Endothelial cell of umbilical vein (primary cell): ENCODE results near the gene PLSCR1. TPM values are rescaled to one million over a fixed set of nuclear protein-coding genes. Genes with fewer than 3 reads are reported as not detected.

Experiments used
- BruUV-seq: library from RNA; stranded (reverse); fragments of 400-500 nt; replicated peaks from 2 replicates; lab custom pipeline; 2021; lab: Mats Ljungman, UMichigan
- CTCF ChIA-PET: fragments of 300-600, 350-600 bp; sonication (Branson Sonifier 250); formaldehyde crosslinking; loops from one replicate; lab custom pipeline; 2021; ENCODE audit warnings: antibody characterized with exemption, inconsistent platforms; lab: Charles Lee
- POLR2A ChIA-PET: fragments of 300-600, 350-600 bp; sonication (Branson Sonifier 250); formaldehyde crosslinking; loops from one replicate; lab custom pipeline; 2021; ENCODE audit warnings: antibody characterized with exemption, inconsistent platforms; lab: Charles Lee
- DNase-seq: peaks from one replicate; pipeline ENCODE4 v3.0.0-alpha.2; 2011; ENCODE audit warnings: low read depth, low spot score
- FAIRE-seq: peaks from 2 replicates; lab custom pipeline; 2011; peaks lifted over from hg19 to GRCh38; lab: Jason Lieb, UNC
- H2AFZ ChIP-seq: 2 replicates; pipeline ENCODE4 v1.6.0; 2012; ENCODE audit warnings: low read depth, low read length, control low read depth, inconsistent platforms
- H3K27ac ChIP-seq: 2 replicates; pipeline ENCODE4 v1.5.1; 2011; ENCODE audit warnings: low read depth, mild to moderate bottlenecking, control low read depth, low read length, moderate library complexity; ENCODE audit not compliant: insufficient read depth
- H3K27me3 ChIP-seq, 2 experiments: 2 replicates each; pipeline versions ENCODE4 v1.6.0 to v1.6.1; 2011; ENCODE audit warnings: low read length in 2 of 2, mixed read lengths in 1 of 2; ENCODE audit not compliant: control insufficient read depth in 2 of 2, insufficient read depth in 2 of 2
- H3K36me3 ChIP-seq, 2 experiments: 2 replicates in 1 of 2; 3 replicates in 1 of 2; pipeline ENCODE4 v1.5.1; 2011; ENCODE audit warnings: low read length in 2 of 2, mild to moderate bottlenecking in 1 of 2, moderate library complexity in 1 of 2; ENCODE audit not compliant: control insufficient read depth in 2 of 2, insufficient read depth in 2 of 2; ENCODE audit errors: extremely low read depth in 1 of 2
- H3K4me1 ChIP-seq: 3 replicates; pipeline ENCODE4 v1.5.1; 2011; ENCODE audit warnings: mild to moderate bottlenecking, low read length; ENCODE audit not compliant: control insufficient read depth, insufficient read depth; ENCODE audit errors: extremely low read depth
- H3K4me2 ChIP-seq: 2 replicates; pipeline ENCODE4 v1.6.1; 2011; ENCODE audit warnings: low read length, control low read depth, mixed read lengths; ENCODE audit not compliant: insufficient read depth
- H3K4me3 ChIP-seq, 3 experiments: fragments of 200-600 bp in 1 of 3; sonication (generic), shearing (Covaris generic) in 1 of 3; replicated peaks in 1 of 3; 2 replicates each; pipeline ENCODE4 v1.5.1; 2011 to 2016; ENCODE audit warnings: control low read depth in 3 of 3, low read length in 3 of 3, mild to moderate bottlenecking in 2 of 3, inconsistent platforms in 1 of 3, low read depth in 1 of 3, moderate library complexity in 1 of 3; ENCODE audit not compliant: insufficient read depth in 1 of 3
- H3K79me2 ChIP-seq: 2 replicates; pipeline ENCODE4 v1.6.0; 2012; ENCODE audit warnings: low read length, inconsistent platforms; ENCODE audit not compliant: control insufficient read depth, insufficient read depth
- H3K9ac ChIP-seq: replicated peaks from 2 replicates; pipeline ENCODE3; 2011; ENCODE audit warnings: low read length, control low read depth; ENCODE audit not compliant: insufficient read depth; ENCODE audit errors: extremely low read depth
- H3K9me1 ChIP-seq: replicated peaks from 3 replicates; pipeline ENCODE4 v1.6.0; 2011; ENCODE audit warnings: mild to moderate bottlenecking, low read length; ENCODE audit not compliant: control insufficient read depth, insufficient read depth; ENCODE audit errors: extremely low read depth
- H3K9me3 ChIP-seq: replicated peaks from 2 replicates; pipeline ENCODE4 v1.5.1; 2012; ENCODE audit warnings: low read length, inconsistent platforms; ENCODE audit not compliant: control insufficient read depth, insufficient read depth
- H4K20me1 ChIP-seq: replicated peaks from 2 replicates; pipeline ENCODE3; 2011; ENCODE audit warnings: mild to moderate bottlenecking, low read length; ENCODE audit not compliant: control insufficient read depth, insufficient read depth; ENCODE audit errors: extremely low read depth
- EZH2 ChIP-seq: IDR thresholded peaks from 2 replicates; pipeline ENCODE4 v1.6.1; 2012; ENCODE audit warnings: borderline replicate concordance, low read depth, mild to moderate bottlenecking, moderate library complexity, low read length, inconsistent platforms; ENCODE audit not compliant: severe bottlenecking
- FOS ChIP-seq: IDR thresholded peaks from 2 replicates; pipeline ENCODE4 v1.6.1; 2011; ENCODE audit warnings: mild to moderate bottlenecking, low read length, moderate library complexity, borderline replicate concordance; ENCODE audit not compliant: insufficient read depth
- GATA2 ChIP-seq: IDR thresholded peaks from 2 replicates; pipeline ENCODE4 v1.7.0; 2011; ENCODE audit warnings: low read depth, mild to moderate bottlenecking, moderate library complexity, mixed read lengths, low read length; ENCODE audit not compliant: insufficient read length, insufficient read depth
- JUN ChIP-seq: IDR thresholded peaks from 2 replicates; pipeline ENCODE4 v1.6.1; 2011; ENCODE audit warnings: borderline replicate concordance, low read depth; ENCODE audit not compliant: insufficient read length, insufficient read depth
- MYC ChIP-seq: IDR thresholded peaks from one replicate; pipeline ENCODE4 v1.6.1; 2011; ENCODE audit warnings: mild to moderate bottlenecking, low read depth, low read length
- POLR2A ChIP-seq: IDR thresholded peaks from 2 replicates; pipeline ENCODE4 v1.6.1; 2012; ENCODE audit warnings: low read depth, mild to moderate bottlenecking, control low read depth, low read length
- POLR2AphosphoS5 ChIP-seq: IDR thresholded peaks from 2 replicates; pipeline ENCODE4 v1.6.1; 2012; ENCODE audit warnings: low read depth, mild to moderate bottlenecking, control low read depth, low read length, moderate library complexity; ENCODE audit not compliant: insufficient read depth
- dilution Hi-C: fragments of 300-500 bp; cut with MboI; formaldehyde crosslinking; loops from one replicate; pipeline ENCODE4 v1.15.0; 2019; ENCODE audit warnings: low sequenced_read_pairs; ENCODE audit not compliant: extremely low pct_ligation_motif_present
- intact Hi-C: fragments of 100-400 bp; cut with micrococcal nuclease; formaldehyde crosslinking; loops from one replicate; pipeline ENCODE4 v1.10.0; 2022
- polyA plus RNA-seq, 4 experiments: library from polyadenylated mRNA; depleted of rRNA in 3 of 4; stranded (reverse) in 3 of 4; unstranded in 1 of 4; fragments of >200 nt; gene quantifications; 2 replicates each; pipeline versions ENCODE4 v1.2.1 to v1.2.3, GENCODE V29; 2011 to 2012; ENCODE audit warnings: missing spikeins in 1 of 4
- total RNA-seq: library from RNA; stranded (reverse); gene quantifications from 2 replicates; pipeline ENCODE4 v1.2.3, GENCODE V29; 2021
- TF ChIP-seq, protein P1 (sequence below), 2 donors: IDR thresholded peaks; 1 replicate in 1 of 2; 2 replicates in 1 of 2; pipeline ENCODE4 v1.5.1; 2011; ENCODE audit warnings: low read length in 2 of 2, mild to moderate bottlenecking in 2 of 2, moderate library complexity in 2 of 2, control low read depth in 1 of 2, inconsistent platforms in 1 of 2, low read depth in 1 of 2; ENCODE audit not compliant: insufficient read depth in 1 of 2; ENCODE audit errors: extremely low read depth in 1 of 2
- TF ChIP-seq, protein P2 (sequence below): IDR thresholded peaks from 2 replicates; pipeline ENCODE4 v1.6.1; 2011; ENCODE audit not compliant: insufficient read depth, insufficient read length

PLSCR1 gene
- total and polyA plus RNA-seq, 2 donors (not counting 3 experiments of a cell fraction or from before 2014, with no cell fraction given): 53.2 to 78.7 TPM

DNA sequence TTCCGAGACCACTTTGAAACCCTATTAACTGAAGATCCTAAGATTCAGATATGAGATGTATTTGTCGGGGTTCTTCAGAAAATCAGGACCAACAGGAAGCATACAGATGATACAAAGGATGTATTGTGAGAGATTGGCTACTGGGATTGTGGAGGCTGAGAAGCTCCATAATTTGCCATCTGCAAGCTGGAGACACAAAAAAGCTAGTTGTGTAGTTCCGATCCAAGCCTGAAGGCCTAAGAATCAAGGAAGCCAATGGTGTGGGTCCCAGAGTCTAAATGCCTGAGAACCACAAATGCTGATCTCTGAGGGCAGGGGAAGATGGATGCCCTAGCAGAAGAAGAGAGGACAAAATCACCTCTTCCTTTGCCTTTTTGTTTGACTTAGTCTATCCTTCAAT is 10.9 kb upstream of the PLSCR1 start:
- Histone ChIP-seq H3K27me3 (no peaks in the 10 kb centered on the region), H3K4me3 (no peak overlapping the region), H2AFZ (no peak overlapping the region), H3K9me1 (no peaks in the 10 kb centered on the region), H3K27ac (no peak overlapping the region), H3K4me1 (no peaks in the 10 kb centered on the region), H3K36me3 (no peaks in the 10 kb centered on the region), H3K9ac (no peak overlapping the region), H3K79me2 (no peaks in the 10 kb centered on the region), H4K20me1 (no peaks in the 10 kb centered on the region), H3K4me2 (no peak overlapping the region), H3K9me3 (no peaks in the 10 kb centered on the region)
- intact Hi-C loops: no loop called here
- ChIA-PET CTCF (interaction anchor here (1.2 kb wide), 1 partner anchor 12 kb away, joined by 3 read pairs; no protein-coding TSS in a partner anchor), POLR2A (no interaction called here)
- FAIRE-seq (no peak), DNase-seq (no peak)
- dilution Hi-C loops: no loop called here
- BruUV-seq: no TSS peak
- no peak for TF ChIP-seq POLR2A
- TF ChIP-seq, protein P1, sequence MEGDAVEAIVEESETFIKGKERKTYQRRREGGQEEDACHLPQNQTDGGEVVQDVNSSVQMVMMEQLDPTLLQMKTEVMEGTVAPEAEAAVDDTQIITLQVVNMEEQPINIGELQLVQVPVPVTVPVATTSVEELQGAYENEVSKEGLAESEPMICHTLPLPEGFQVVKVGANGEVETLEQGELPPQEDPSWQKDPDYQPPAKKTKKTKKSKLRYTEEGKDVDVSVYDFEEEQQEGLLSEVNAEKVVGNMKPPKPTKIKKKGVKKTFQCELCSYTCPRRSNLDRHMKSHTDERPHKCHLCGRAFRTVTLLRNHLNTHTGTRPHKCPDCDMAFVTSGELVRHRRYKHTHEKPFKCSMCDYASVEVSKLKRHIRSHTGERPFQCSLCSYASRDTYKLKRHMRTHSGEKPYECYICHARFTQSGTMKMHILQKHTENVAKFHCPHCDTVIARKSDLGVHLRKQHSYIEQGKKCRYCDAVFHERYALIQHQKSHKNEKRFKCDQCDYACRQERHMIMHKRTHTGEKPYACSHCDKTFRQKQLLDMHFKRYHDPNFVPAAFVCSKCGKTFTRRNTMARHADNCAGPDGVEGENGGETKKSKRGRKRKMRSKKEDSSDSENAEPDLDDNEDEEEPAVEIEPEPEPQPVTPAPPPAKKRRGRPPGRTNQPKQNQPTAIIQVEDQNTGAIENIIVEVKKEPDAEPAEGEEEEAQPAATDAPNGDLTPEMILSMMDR (IDR thresholded peaks at IDR 0.05; ENCODE audit: extremely low read depth in 1 of 2, insufficient read depth in 1 of 2, low read depth in 1 of 2, low read length in 2 of 2): no peak
- no peak for TF ChIP-seq GATA2
- no peak for TF ChIP-seq JUN
- no peak for TF ChIP-seq FOS
- no peak for TF ChIP-seq EZH2
- TF ChIP-seq MYC: no peak
- TF ChIP-seq, protein P2, sequence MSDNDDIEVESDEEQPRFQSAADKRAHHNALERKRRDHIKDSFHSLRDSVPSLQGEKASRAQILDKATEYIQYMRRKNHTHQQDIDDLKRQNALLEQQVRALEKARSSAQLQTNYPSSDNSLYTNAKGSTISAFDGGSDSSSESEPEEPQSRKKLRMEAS: no peak
- no peak for TF ChIP-seq POLR2AphosphoS5
